ENCODE data around the gene ICA1. TPM values are rescaled to one million over a fixed set of nuclear protein-coding genes. Genes with fewer than 3 reads are reported as not detected.

The ICA1 gene
- total RNA-seq, 1 experiment from 2014 or later: not detected

- intact Hi-C loops (cut with micrococcal nuclease; ENCODE audit: unreplicated experiment): no loop called here
- BruUV-seq (replicated peaks): no TSS peak
- no peak overlapping the region for H3K27ac ChIP-seq (ENCODE audit: low read depth, low read length, poor library complexity, severe bottlenecking)
- TF ChIP-seq CTCF (conservative IDR thresholded peaks at IDR 0.05; ENCODE audit: low read depth, low read length) (no peak), EZH2 (IDR thresholded peaks at IDR 0.05; ENCODE audit: borderline replicate concordance, low read depth, low read length, poor library complexity, severe bottlenecking) (no peak)
- H3K4me1 ChIP-seq (ENCODE audit: insufficient read depth, low read length, poor library complexity, severe bottlenecking): peaks cover 17% of the 10 kb centered on the region
- H3K9me3 ChIP-seq (ENCODE audit: low read depth, low read length, poor library complexity, severe bottlenecking): no peaks in the 10 kb centered on the region
- no peaks in the 10 kb centered on the region for H3K36me3 ChIP-seq (ENCODE audit: insufficient read depth, low read length, poor library complexity, severe bottlenecking)
- DNase-seq (ENCODE audit: low spot score): no peak
- POLR2A ChIA-PET (ENCODE audit: low non-redundant PET): no interaction called here
- no peak overlapping the region for H3K4me3 ChIP-seq (ENCODE audit: low read depth, low read length, poor library complexity, severe bottlenecking)
- H3K27me3 ChIP-seq (replicated peaks; ENCODE audit: insufficient read depth, low read depth, low read length, poor library complexity): peaks cover 59% of the 10 kb centered on the region
- CTCF ChIA-PET: no interaction called here
These were observed 24.2 kb upstream of the ICA1 start for GRCh38 chr7:8286118-8286517.

DNA sequence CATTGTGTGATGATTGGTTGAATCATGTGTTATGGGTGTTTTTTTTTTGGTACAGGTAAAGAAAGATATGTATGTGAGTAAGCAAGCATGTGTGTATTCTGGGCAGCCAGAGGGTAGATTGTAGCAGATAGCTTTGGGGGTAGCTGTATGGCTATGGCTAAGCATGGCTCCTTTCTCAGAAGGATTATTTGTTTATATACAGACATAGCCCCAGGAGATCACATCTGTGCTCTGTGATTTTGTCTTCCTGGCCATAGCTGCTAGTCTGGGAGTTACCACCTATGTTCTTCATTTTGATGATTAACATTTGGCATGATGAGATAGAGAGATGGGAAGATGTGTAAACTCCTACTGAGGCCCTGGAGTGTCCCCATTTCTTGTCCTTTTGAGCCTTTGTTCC, 23.2 kb upstream of the ICA1 start:
- H3K27ac ChIP-seq (ENCODE audit: low read depth, low read length, poor library complexity, severe bottlenecking): no peak overlapping the region
- H3K9me3 ChIP-seq (ENCODE audit: low read depth, low read length, poor library complexity, severe bottlenecking): no peaks in the 10 kb centered on the region
- ChIA-PET POLR2A (ENCODE audit: low non-redundant PET) (interaction anchor here (0.5 kb wide), 1 partner anchor 997 kb away, joined by 4 read pairs; no protein-coding TSS in a partner anchor), CTCF (no interaction called here)
- H3K4me1 ChIP-seq (ENCODE audit: insufficient read depth, low read length, poor library complexity, severe bottlenecking): peaks cover 17% of the 10 kb centered on the region
- no peak for TF ChIP-seq CTCF (conservative IDR thresholded peaks at IDR 0.05; ENCODE audit: low read depth, low read length)
- TF ChIP-seq EZH2 (IDR thresholded peaks at IDR 0.05; ENCODE audit: borderline replicate concordance, low read depth, low read length, poor library complexity, severe bottlenecking): no peak
- DNase-seq (ENCODE audit: low spot score): no peak
- H3K36me3 ChIP-seq (ENCODE audit: insufficient read depth, low read length, poor library complexity, severe bottlenecking): no peaks in the 10 kb centered on the region
- peaks cover 51% of the 10 kb centered on the region for H3K27me3 ChIP-seq (replicated peaks; ENCODE audit: insufficient read depth, low read depth, low read length, poor library complexity)
- intact Hi-C loops (cut with micrococcal nuclease; ENCODE audit: unreplicated experiment): no loop called here
- H3K4me3 ChIP-seq (ENCODE audit: low read depth, low read length, poor library complexity, severe bottlenecking): no peak overlapping the region
- no TSS peak for BruUV-seq (replicated peaks)

DNA sequence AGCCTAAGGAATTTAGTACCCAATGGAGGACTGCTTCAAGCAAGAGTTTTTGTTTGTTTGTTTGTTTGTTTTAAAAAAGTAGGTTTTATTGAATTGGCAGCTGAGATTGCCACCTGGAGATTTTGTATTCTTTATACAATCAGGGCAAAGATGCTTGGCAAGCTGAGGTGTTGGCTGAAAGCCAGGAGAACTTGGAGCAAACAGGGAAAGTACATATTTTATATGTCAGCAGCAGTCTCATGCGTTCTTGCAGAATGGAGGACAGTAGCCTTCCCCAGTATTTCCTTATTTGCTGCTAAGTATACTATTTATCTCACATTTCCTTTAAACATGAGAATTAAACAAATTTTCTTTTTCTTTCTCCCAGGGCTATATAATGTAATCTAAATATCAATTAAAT, 22.6 kb upstream of the ICA1 start:
- BruUV-seq (replicated peaks): no TSS peak
- ChIA-PET POLR2A (ENCODE audit: low non-redundant PET) (interaction anchor here (0.5 kb wide), 1 partner anchor 996 kb away, joined by 4 read pairs; no protein-coding TSS in a partner anchor), CTCF (no interaction called here)
- TF ChIP-seq EZH2 (IDR thresholded peaks at IDR 0.05; ENCODE audit: borderline replicate concordance, low read depth, low read length, poor library complexity, severe bottlenecking) (no peak), CTCF (conservative IDR thresholded peaks at IDR 0.05; ENCODE audit: low read depth, low read length) (no peak)
- H3K4me1 ChIP-seq (ENCODE audit: insufficient read depth, low read length, poor library complexity, severe bottlenecking): peaks cover 17% of the 10 kb centered on the region
- peaks cover 46% of the 10 kb centered on the region for H3K27me3 ChIP-seq (replicated peaks; ENCODE audit: insufficient read depth, low read depth, low read length, poor library complexity)
- no peaks in the 10 kb centered on the region for H3K9me3 ChIP-seq (ENCODE audit: low read depth, low read length, poor library complexity, severe bottlenecking)
- no peak for DNase-seq (ENCODE audit: low spot score)
- intact Hi-C loops (cut with micrococcal nuclease; ENCODE audit: unreplicated experiment): no loop called here
- H3K4me3 ChIP-seq (ENCODE audit: low read depth, low read length, poor library complexity, severe bottlenecking): no peak overlapping the region
- no peak overlapping the region for H3K27ac ChIP-seq (ENCODE audit: low read depth, low read length, poor library complexity, severe bottlenecking)
- no peaks in the 10 kb centered on the region for H3K36me3 ChIP-seq (ENCODE audit: insufficient read depth, low read length, poor library complexity, severe bottlenecking)

Measured in A673 (cell line).